NCI-H1436 treated with DMSO at 0.1 percent for 48 hours (cell line): Measurements from ENCODE around the gene TRMT13.
A peak's percentile ranks its signal among the peaks of the same experiment; 100 is the strongest.

Source experiments
- DNase-seq: peaks from one replicate; lab custom pipeline; 2025; lab: John Stamatoyannopoulos, UW

Gene TRMT13, protein sequence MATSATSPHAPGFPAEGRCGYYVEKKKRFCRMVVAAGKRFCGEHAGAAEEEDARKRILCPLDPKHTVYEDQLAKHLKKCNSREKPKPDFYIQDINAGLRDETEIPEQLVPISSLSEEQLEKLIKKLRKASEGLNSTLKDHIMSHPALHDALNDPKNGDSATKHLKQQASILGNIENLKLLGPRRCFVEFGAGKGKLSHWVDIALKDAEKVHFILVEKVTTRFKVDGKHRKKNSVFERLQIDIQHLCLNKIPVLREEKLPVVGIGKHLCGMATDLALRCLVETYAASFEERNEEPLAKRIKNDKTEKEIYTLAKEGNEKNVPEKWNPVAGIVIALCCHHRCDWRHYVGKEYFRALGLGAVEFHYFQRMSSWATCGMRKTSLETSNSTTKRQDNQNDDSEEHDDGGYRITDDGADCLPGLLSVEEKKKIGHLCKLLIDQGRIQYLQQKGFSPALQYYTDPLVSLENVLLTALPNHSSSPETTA

DNA sequence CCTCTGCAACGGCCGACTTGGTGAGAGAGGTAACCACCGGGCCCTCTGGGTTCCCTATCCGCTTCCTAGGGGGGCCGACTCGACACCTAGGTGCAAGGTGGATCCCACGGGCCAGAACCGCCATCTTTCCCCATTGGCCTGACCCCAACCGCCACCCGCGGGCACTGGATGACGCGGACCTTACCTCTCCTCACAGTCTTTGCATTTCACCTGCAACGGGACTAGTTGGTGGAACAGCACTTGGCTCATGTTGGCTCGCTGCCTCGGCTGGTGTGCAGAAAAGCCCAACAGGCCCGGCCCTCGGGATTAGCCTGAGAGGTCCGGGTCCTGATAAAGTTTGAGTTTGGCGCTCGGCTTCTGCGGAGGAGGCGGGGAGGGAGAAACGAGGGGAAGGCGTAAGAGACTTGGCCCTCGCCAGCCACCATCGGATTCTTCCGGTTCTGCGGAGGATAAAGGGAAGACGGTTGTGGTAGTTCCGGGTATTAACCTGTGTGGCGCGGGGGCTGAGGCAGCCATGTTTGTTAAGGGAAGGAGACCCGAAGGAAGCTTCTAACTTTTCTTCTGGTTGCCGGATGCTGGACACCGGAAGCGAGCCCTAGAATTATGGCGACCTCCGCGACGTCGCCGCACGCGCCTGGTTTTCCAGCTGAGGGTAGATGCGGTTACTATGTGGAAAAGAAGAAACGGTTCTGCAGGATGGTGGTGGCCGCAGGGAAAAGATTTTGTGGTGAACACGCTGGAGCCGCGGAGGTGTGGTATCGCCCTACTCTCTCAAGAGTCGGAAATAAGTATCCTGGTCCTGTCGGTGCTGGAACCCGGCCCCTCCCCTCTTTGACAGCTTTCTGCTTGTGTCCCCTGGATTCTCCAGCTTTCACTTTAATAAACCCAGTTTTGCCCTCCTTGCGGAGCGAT, at the start of gene TRMT13, which contains the start of gene SASS6:
Gene TRMT13, plus strand, starts transcription at position 598 of the 912 bp plus-strand sequence. Its CDS starts 6 bp downstream, at position 604.
Gene SASS6, minus strand, starts transcription at position 365 of the 912 bp plus-strand sequence. Its CDS starts 116 bp downstream, at position 249.
- peak; percentile 89 for DNase-seq

GRCh38 chr1:100087396-100087795, 45.6 kb upstream of the TRMT13 start:
- no peak for DNase-seq

- DNase-seq, result no peak
Measured at GRCh38 chr1:100089082-100089481, 43.9 kb upstream of the TRMT13 start.

GRCh38 chr1:100090471-100090870, 42.5 kb upstream of the TRMT13 start:
- no peak for DNase-seq

- DNase-seq, result no peak
Measured at GRCh38 chr1:100100202-100100601, 32.8 kb upstream of the TRMT13 start.

- DNase-seq, result no peak
Measured at GRCh38 chr1:100101564-100101963, 31.4 kb upstream of the TRMT13 start.

DNA sequence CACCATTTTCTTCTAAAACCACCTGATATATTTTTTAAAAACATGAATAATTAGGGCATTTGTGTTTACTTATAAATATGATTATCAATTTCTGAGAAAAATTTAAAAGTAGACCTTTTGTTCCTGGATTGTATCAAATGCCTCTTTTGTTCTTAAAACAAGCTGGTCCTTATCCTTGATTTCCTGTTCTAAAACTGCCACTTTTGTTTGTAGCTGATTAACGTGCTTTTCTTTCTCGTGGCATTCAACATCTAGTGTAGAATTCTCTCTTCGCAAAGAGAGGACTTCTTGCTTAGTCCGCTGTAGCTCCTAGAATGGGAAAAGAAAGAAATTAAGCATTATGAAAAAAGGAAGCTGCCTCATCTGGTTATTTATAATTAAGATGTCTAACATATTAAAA, 25.3 kb upstream of the TRMT13 start:
- DNase-seq, result no peak

GRCh38 chr1:100109554-100110066, 23.4 kb upstream of the TRMT13 start:
- no peak for DNase-seq

DNA sequence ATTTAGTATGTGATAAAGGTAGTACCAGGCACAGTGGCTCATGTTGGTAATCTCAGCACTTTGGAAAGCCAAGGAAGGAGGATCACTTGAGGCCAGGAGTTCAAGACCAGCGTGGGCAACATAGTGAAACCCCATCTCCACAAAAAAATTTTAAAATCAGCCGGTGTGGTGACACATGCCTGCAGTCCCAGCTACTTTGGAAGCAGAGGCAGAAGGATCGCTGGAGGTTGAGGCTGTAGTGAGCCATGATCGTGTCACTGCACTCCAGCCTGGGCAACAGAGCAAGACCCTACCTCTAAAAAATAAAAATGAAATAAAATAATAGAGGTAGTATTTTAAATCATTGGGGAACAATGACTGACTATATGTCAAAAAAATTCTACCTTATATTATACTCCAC, 17.4 kb upstream of the TRMT13 start:
- DNase-seq, result no peak

DNA sequence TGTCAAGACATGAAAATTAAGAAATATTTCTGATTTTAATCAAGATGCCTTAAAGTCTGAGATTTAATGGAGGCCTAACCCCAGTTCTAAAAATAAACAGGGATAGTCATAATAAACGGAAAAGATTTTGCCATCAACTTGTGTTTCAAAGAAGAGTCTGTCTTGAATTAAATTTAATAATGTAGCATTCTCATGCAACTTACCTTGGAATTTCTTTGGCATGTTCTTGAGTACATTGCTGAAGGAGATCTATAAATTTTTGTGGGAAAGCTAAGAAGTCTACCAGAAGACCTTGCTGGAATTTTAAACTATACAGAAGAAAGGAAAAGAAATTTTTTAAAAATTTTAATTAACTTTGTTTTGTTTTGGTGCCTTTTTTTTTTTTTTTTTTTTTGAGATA, 10.8 kb upstream of the TRMT13 start:
- no peak for DNase-seq

DNA sequence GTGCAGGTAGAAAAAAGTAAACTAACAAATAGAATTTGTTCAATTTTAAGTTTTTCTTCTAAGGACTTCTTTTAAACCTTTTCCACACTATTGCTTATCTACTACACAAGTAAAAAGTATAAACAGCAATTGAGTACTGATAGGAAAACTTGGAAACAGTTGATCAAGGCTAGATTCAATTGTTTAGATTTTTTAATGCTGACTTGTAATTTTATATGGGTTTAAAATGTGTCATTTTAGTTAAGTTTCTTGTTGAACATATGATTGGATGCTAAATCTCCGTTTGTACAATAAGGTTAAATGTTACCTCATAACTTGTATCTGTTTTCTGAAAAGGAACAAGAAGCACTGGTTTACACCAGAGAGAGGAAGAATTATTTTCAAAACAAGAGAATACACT, 5.7 kb upstream of the TRMT13 start:
- no peak for DNase-seq

DNA sequence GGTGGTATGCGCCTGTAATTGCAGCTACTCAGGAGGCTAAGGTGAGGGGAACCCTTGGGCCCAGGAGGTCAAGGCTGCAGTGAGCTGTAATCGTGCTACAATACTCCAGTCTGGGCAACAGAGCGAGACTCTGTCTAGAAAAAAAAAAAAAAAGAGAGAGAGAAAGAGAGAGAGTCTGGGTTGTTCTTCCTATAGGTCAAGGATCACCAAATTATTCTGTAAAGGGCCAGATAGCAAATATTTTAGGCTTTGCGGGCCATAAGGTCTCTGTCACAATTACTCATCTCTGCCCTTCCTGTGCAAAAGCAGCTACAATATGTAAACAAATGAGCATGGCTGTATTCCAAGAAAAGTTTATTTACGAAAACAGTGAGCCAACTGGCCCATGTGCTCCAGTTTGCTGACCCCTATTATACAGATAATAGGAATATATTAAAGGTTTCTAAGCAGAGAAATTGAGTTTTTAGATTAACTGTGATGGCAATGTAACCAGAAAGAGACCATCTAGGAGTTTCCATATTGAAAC, 2.3 kb upstream of the TRMT13 start:
- DNase-seq, result no peak

GRCh38 chr1:100131623-100132022, 1.3 kb upstream of the TRMT13 start:
- DNase-seq, result no peak

DNA sequence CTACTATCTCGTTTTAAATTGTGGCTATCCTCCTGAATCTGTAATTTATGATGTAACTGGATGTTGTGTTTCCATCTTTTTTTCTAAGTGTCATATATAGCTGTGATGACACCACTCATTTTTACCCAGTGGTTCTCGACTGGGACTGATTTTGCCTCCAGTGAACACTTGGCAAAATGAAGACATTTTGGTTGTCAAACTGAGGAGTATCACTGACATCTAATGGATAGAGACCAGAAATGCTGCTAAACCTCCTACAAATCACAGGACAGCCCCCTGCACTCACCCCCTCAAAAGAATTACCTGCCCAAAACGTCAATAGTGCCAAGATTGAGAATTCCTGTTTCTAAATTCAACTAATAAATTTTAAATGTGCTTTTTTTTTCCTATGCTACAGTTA, 1.9 kb downstream of the TRMT13 start:
- DNase-seq, result no peak

- no peak for DNase-seq
Measured at GRCh38 chr1:100137602-100138001, 4.6 kb downstream of the TRMT13 start.

DNA sequence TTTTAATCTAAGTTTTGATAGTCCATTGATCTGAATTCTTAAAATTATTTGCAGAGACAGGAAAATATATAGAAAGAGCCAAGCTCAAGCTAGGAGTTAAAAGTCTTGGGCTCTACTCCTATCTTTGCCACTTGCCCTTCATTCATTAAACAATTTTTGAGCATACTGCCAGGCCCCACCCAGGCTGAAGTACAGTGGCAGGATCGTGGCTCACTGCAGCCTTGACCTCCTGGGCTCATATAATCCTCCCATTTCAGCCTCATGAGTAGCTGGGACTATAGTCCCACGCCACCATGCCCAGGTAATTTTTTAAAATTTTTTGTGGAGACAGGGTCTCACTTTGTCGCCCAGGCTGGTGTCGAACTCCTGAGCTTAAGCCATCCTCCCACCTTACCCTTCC, 8.2 kb downstream of the TRMT13 start:
- DNase-seq, result no peak

DNA sequence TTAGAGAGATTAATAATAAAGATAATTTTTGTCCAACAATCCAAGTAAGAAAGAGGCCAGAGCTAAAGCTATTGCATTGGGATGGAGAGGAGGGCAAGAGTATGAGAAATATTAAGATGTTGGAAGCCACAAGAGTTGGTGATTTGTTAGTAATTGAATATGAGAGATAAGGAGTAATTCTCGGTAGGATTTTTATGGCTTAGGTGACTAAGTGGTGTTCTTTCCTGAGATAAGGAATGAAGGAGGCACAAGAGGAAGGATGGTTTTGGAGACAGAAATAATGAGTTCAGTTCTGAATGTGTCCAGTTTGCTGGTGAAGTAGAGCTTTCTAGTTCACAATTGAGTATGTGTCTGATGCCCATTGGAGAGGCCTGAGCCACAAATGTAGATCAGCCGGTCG, 9.4 kb downstream of the TRMT13 start:
- DNase-seq, result no peak

DNA sequence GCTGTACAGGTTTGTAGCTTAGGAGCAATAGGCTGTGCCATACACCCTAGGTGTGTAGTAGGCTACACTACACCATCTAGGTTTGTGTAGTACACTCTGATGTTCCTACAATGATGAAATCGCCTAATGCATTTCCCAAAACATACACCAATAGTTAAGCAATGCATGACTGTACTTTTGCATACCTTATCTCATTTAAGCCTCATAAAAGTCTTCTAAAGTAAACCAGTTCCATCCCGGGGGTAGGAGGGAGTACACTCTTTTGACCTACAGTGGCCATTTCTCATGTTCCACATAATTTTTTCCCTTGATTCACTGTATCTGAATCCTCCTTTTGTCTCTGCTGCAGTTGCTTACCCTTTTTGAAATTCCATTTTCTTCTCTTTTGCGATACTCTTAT, 12.2 kb downstream of the TRMT13 start:
- DNase-seq, result no peak

DNA sequence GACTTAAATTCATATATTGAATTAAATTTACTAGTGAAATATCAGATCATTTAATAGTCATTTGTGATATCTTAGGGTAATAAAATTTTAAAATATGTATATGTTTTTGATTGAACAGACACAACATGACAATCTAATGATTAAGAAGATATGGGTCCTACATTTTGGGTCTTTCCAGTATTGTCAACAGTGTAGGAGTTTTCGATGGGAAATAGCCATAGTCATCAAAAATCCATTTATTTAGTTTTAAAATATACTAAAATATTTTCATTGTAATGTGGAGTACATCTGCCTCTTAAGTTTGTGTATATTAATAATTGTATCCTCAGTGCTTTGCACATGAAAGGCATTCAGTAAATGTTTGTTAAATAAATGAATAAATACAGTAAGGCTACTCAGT, 14.0 kb downstream of the TRMT13 start:
- DNase-seq, result no peak

DNA sequence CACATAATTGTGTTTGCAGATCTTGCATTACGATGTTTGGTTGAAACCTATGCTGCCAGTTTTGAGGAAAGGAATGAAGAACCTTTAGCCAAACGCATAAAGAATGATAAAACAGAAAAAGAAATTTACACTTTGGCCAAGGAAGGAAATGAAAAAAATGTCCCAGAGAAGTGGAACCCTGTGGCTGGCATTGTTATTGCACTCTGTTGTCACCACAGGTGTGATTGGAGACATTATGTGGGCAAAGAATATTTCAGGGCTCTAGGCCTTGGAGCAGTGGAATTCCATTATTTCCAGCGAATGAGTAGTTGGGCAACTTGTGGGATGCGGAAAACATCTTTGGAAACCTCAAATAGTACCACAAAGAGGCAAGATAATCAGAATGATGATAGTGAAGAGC, 14.9 kb downstream of the TRMT13 start:
- no peak for DNase-seq

- no peak for DNase-seq
Measured at GRCh38 chr1:100151679-100152078, 18.7 kb downstream of the TRMT13 start.

GRCh38 chr1:100152271-100152670, 19.3 kb downstream of the TRMT13 start:
- DNase-seq, result no peak
